ENCODE measurements around the gene FARSA.
"Not testable (repeated sequence)": the region's sequence is repeated elsewhere in the genome, so short reads cannot be mapped to it uniquely, and the experiment has no call there.

FARSA gene

DNA sequence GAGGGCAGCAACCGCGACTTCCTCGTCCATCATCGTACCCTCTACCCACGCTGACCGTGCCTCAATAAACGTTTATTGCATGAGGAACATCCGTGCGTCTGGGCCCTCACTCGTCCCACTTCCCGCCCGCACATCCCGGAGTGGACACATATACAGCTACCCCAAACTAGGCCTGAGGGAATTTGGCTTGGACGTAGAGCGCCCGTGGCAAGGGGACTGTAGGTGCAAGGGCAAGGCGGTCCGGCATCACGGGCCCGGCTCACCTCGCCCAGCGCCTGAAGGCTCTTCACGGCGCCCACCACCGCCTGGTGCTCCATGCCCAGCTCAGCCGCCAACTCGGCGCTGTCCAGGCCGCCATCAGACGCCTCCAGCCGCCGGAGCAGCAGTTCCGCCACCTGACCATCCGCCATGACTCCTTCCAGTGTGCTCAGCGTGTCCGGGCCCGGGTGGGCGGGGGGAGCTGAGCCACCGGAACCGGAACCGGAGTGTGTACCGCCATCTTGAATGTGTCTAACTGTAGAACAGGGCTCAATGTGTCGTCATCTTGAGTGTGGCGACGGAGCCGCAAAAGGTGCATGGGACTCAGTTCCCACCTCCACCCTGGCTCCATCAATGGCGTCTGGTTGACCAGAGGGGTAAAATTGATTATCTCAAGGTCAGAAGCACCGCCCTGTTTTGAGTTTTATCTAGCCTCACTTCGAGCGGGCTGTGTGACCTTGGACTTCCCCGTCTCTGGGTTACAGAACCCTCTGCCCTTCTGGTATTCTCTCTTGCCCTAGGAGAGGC, at the start of gene FARSA:
Gene FARSA (minus strand): TSS at position 425 of the 786 bp plus-strand sequence. CDS start 15 bp downstream, at position 410.
- peak; percentile 82 for DNase-seq

DNA sequence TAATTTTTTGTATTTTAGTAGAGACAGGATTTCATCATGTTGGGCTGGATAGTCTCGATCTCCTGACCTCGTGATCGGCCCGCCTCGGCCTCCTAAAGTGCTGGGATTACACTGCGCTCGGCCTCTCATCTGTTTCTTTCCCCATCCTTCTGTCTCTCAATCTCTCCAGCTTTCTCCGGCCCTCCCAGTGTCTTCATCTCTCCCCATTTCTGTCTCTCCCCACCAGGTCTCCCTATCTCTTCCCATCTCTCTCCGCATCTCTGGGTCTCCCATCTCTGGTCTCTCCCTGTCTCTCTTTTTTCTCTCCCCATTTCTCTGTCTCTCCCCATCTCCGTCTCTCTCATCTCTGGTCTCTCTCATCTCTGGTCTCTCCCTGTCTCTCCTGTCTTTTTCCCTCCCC, 49.6 kb upstream of the FARSA start:
- no peak for DNase-seq

DNA sequence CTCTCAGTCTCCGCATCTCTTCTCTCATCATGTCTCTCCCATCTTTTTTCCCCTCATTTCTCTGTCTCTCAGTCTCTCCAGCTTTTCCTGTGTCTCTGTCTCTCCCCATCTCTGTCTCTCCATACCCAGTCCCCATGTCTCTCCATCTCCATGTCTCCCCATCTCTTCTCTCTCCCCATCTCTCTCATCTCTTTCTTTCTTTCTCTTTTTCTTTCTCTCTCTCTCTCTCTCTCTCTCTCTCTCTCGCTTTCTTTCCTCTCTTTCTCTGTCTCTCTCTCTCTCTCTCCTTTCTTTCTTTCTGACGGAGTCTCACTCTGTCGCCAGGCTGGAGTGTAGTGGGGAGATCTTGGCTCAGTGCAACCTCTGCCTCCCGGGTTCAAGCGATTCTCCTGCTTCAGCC, 49.1 kb upstream of the FARSA start:
- DNase-seq = no peak

DNA sequence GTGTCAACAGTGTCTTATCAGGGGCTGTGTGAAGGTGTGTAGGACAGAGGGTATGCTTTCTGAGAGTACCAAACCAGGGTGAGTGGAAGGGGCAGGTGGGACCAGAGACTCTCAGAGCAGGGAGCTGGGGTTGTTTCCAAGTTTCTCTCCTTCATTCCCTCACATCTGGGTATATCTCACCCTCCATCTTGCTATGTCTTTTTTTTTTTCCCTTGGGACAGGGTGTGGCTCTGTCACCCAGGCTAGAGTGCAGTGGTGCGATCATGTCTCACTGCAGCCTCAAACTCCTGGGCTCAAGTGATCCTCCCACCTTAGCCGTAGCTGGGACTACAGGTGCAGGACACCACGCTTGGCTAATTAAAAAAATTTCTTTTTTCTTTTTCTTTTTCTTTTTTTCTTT, 46.5 kb upstream of the FARSA start:
- DNase-seq = no peak

DNA sequence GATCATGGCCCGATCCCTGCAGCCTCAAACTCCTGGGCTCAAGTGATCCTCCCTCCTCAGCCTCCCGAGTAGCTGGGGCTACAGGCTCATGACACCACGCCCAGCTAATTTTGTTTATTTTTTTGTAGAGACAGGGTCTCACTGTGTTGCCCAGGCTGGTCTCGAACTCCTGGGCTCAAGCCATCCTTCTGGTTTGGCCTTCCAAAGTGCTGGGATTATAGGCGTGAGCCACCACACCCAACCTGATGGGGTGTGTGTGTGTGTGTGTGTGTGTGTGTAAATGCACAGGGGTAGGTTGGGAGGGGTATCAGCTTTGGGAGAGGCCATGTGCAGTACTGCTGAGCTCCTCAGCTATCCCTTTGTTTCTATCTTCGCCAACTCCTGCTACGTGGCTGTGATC, 42.6 kb upstream of the FARSA start:
- not testable (repeated sequence) for DNase-seq

DNA sequence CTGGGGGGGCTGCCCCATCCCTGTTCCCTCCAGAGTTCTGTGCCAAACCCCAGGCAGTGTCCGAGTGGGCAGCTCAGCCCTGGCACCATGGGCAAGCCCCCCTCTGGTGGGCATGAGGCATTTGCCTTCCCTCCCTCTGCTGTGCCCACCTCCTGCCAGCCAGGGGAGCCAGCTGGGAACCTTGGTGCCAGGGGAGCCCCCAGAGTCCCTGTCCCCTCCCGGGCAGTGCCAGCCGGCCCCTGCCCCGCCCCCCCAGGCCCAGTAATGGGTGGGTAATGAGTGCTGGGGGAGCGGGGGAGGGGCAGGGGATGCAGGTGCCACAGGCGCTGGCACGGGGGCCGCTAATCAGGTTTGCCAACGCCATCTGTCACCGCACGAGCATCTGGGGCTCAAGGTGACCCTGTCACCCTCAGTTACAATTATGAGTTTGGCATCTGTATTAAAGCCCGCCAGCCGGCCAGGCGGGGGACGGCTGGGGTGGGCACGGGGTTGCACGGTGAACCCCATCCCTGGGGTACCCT, 41.8 kb upstream of the FARSA start:
- no peak for DNase-seq

DNA sequence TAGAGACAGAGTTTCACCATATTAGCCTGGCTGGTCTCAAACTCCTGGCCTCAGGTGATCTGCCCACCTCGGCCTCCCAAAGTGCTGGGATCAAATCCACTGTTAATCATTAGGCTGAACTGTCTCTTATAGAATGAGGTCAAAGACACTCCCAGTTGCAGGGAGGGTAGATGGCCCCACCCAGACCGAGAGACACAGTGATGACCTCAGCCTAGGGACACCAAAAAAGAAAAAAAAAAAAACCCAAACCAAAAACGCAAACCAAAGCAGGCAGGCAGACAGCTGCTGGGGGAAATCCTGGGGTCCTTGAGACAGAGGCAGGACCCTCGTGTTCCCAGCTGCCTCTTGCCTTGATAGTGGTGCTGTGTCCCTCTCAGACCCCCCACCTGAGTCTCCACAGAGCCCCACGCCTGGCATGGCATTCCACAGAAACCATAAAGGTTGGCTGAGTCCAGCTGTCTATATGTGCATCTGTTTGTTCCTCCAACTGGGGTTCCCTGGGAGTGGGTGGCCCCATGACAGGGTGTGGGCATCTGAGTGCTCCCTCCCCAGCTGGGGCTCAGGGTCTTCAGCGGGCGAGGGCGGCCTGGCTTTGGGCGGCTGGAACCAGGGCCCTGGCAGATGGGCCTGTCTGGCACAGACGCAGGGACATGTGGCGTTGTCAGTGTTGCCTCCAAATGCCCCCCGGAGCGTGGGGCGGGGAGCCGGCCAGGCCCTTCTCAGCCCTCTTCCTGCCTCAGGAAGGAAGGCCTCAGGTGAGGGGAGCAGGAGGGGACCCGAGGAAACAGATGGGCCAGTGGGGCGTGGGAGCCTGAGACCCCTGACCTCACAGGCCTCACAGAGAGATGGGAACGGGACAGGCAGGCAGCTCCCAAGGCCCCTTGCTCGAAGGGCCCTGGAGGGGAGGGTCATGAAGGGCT, 41.0 kb upstream of the FARSA start:
- no peak for DNase-seq

DNA sequence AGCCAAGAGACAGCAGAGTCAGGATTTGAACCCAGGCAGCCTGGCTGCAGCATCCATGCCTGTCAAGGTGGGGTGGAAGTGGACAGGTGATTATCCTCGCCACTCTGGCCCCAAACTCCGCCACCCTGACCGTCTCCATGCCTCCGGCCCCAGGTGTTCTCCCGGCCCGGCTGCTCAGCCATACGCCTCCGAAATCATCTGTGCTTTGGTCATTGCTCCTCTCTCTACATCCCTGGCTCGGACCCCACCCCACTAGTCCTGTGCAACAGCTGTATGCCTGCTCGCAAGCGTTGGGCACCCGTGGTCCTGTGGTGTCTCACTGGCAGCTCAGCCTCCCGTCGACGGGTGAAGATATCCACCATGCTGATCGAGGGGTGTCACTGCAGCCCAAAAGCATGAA, 39.7 kb upstream of the FARSA start:
- DNase-seq = no peak

DNA sequence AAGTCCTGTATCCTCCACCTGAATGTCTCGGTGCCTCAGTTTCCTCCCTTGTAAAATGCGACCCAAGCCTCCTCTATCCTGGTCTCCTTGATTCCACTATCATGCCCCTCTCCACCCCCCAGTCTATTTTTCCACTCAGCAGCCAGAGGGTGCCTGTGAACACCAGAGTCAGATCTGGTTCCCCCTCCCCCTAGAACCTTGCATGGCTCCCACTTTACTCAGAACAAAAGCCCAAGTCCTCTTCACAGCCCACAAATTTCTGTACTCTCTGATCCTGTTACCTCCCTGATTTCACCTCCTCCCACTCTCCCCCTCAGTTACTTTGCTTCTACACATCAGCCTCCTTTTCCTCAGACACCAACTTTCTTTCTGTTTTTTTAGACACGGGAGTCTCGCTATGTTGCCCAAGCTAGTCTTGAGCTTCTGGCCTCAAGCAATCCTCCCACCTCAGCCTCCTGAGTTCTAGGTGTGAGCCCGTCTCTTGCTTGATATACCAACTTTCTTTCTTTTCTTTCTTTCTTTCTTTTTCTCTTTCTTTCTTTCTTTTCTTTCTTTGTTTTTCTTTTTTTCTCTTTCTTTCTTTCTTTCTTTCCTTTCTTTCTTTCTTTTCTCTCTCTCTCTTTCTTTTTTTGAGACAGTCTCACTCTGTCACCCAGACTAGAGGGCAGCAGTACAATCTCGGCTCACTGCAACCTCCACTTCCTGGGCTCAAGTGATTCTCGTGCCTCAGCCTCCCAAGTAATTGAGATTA, 36.7 kb upstream of the FARSA start:
- DNase-seq = no peak

DNA sequence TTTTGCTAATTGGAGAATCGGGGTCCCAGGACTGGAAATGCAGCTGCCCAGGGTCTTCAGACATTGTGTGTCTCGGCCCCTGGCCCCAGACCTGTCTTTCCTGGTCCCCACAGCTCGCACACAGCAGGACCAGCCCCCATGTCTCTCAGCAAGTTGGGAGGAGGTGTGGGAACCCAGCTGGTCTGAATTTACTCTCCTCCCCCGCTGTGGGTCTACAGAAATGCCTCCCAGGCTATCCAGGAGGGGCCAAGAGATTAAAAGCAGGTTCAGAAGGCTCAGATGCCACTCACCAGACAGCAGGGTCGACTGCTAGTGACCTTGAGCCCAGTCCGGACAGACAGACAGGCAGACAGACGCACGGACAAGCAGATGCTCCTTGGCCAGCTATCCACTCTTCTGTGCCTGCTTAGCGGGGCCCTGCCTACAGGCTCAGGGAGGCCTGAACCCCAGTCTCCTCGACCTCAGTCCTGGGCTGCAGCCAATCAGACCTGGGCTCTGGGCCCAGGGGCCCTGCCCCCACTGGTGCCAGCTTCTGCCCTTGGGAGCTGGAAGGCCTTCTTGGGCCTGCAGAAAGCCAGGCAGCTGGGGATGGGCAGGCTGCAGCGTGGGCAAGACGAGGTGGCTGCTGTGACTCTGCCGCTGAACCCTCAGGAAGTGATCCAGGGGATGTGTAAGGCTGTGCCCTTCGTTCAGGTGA, 35.9 kb upstream of the FARSA start, which contains the start of gene DAND5:
Gene DAND5 (plus strand): TSS at position 285 of the 697 bp plus-strand sequence. CDS start 85 bp downstream, at position 370.
- no peak for DNase-seq

DNA sequence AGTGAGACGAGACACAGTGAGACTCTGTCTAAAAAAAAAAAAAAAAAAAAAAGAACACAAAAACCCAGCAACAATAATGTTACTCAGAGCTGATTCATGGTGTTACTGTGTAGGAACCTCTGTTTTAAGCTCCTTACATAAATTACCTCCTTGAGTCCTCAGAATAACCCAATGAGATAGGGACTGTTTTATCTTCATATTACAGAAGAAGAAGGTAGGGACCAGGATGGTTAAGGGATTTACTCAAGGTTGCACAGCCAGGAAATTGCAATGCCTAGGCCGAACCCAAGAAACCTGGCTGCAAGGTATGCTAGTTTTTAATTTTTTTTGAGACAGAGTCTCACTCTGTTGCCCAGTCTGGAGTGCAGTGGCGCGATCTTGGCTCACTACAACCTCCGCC, 34.4 kb upstream of the FARSA start:
- no peak for DNase-seq

DNA sequence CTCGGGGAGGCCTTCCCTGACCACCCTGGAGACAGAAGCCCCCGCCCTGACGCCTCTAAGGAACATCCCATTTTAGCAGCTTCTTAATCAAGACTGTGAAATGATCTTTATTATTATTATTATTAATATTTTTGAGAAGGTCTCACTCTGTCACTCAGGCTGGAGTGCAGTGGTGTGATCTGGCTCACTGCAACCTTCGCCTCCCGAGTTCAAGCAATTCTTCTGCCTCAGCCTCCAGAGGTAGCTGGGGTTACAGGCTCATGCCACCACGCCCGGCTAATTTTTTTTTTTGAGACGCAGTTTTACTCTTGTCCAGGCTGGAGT, 32.3 kb upstream of the FARSA start:
- no peak for DNase-seq

DNA sequence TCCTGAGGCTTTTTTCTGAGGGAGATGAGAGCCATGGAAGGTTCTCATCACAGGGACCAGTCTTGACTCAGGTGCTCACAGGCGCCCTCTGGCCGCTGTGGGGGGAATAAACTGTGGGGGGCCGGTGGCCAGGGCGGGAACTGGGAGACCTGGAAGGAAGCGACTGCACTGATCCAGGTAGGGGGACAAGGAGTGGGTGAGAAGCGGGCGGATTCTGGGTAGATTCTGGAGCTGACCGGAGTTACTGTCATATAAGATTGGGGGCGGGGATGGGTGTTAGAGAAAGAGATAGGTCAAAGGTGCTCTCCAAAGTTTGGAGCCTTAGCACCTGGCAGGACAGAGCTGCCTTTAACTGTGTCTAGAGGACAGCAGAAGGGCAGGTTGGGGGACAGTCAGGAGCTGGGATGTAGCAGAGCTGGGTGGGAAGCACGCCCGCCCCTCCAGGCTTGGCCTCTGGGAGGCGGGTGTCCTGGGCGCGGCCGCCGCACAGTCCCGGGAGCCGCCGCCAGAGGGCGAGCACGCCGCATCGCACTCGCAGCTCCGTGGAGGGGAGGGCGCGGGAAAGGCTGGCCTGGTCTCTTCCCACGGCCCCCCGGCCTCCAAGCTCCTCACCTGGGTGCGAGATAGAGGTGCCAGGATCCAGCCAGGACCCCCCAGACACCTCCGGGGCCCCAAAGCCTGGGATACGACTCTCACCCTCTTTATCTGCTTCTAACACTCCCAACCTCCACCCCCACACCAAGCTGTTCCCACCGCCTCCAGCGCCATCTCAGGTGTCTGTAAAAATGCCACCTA, 31.7 kb upstream of the FARSA start:
- peak; percentile 88 for DNase-seq

DNA sequence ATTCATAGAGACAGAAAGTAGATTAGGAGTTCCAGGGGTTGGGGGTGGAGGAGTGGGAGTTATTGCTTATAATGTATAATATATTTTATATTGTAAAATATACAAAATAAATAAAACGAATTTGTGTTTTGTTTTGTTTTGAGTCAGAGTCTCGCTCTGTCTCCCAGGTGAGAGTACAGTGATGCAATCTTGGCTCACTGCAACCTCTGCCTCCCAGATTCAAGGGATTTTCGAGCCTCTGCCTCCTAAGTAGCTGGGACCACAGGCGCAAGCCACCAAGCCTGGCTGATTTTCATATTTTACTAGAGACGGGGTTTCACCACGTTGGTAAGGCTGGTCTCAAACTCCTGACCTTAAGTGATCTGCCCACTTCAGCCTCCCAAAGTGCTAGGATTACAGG, 26.0 kb upstream of the FARSA start:
- DNase-seq = no peak

DNA sequence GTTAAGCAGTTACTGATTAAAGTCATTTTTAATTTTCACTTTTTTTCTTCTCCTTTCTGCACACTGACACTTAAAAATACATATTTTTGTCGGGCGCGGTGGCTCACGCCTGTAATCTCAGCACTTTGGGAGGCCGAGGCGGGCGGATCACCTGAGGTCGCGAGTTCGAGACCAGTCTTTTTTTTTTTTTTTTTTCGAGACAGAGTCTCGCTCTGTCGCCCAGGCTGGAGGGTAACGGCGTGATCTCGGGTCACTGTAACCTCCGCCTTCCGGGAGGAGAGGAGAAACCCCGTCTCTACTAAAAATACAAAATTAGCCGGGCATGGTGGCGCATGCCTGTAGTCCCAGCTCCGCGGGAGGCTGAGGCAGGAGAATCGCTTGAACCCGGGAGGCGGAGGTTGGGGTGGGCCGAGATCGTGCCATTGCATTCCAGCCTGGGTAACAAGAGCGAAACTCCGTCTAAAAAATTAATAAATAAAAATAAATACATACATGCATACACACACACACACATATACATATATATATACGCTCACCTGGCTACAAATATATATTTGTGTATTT, 24.0 kb upstream of the FARSA start:
- DNase-seq = not testable (repeated sequence)

DNA sequence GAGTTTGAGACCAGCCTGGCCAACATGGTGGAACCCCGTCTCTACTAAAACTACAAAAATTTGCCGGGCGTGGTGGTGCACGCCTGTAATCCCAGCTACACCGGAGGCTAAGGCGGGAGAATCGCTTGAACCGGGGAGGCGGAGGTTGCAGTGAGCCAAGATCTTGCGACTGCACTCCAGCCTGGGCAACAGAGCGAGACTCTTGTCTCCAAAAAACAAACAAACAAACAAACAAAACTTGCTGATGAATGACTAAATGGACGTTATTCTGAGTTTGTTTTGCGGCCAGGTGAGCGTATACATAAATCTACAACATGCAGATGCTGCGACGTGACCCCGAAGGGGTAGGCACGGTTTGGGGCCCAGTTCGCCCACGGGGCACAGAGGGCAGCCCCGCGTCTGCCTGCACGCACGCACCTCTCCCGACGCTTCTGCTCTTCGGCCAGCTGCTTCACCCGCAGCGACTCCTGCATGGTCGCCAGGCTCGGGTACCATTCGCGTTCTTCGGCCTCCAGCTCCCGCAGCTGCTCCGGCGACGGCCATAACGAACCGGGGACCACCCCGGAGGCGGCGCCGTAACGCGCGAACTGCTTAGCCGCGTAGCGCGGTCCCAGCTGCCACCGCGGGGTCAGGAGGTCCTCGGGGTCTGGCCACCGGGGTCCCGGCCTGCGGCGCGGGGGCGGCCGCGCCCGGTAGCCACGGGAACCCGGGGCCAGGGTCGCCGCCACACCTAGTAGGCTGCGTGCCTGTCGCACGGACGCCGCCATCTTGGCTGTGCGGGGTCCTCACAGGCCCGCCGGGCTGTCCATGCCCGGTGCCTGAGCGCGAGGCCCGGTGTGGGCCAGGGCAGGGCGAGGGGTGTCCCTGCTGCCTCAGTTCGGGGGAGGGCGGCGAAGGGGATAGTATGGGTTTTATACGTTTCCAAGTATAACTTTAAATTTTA, 23.2 kb upstream of the FARSA start, which contains the start of gene GADD45GIP1:
Gene GADD45GIP1 (minus strand): TSS at position 778 of the 943 bp plus-strand sequence. CDS start 11 bp downstream, at position 767.
- DNase-seq = peak; percentile 88

DNA sequence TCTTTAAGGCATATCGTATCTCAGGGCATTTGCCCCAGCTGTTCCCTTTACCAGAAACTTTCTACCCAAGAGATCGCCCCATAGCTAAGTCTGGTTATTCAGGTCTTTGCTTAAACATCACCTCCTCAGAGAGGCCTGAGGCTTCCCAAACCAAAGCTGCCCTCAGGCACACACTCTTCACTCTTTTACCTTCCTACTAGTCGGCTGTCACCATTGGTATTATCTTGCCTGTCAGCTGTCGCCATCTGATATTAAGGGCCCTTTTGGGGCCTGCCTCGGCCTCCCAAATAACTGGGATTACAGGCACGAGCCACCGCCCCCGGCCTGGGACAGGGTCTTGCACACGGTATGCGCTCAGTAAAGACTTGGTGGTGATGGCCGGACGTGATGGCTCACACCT, 22.5 kb upstream of the FARSA start:
- no peak for DNase-seq

DNA sequence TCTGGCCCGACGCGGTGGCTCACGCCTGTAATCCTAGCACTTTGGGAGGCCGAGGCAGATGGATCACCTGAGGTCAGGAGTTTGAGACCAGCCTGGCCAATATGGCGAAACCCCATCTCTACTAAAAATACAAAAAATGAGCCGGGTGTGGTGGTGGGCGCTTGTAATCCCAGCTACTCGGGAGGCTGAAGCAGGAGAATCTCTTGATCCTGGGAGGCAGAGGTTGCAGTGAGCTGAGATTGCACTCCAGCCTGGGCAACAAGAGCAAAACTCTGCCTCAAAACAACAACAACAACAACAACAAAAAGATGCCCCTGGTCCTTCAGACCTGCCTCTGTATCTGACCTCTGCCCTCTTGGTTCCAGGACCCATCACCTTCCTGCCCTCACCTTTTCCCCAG, 22.1 kb upstream of the FARSA start:
- not testable (repeated sequence) for DNase-seq

DNA sequence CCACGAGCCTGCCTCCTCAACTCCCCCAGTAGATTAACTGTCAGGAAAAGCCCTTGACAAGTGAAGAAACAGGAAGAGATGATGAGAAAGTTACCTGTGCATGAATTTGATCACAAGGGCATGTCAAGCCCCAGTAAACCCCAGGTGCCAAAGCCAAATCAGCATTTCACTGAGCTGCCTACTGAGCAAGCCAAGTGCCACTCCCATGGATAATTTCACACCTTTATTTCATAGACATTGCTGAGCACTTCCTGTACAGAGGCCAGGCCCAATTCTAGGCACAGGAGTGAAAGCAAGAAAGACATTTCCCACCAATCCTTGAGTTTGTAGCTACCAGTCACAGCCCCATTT, 21.1 kb upstream of the FARSA start:
- no peak for DNase-seq
